ENCODE measurements around the gene NIPBL. TPM values are rescaled to one million over a fixed set of nuclear protein-coding genes. Genes with fewer than 3 reads are reported as not detected.

Gene NIPBL
- total RNA-seq, 8 experiments from 2014 or later = 16.2 to 55.1 (median 26.0) TPM

GRCh38 chr5:36948650-36949049 is 72.1 kb downstream of the NIPBL start:
- Histone ChIP-seq H3K27ac (no peak overlapping the region), H3K4me1 (replicated peaks in 1 of 2) (no peaks in the 10 kb centered on the region), H3K4me3 (no peak overlapping the region)
- WGBS, 10 experiments = 75 to 100% (median 88%) methylated on average over 1 of the region's 1 CpG; no CpG with 5 or more reads in 3 of the 10 experiments
- in situ Hi-C loops (cut with MboI; ENCODE audit: low pct_unique_long_range_greater_than_20kb in 2 of 9, low sequenced_read_pairs in 9 of 9, unreplicated experiment in 9 of 9) = no loop called here
- no peak for ATAC-seq (replicated peaks in 6 of 8)

- WGBS, 10 experiments = 90 to 100% (median 100%) methylated on average over 1 of the region's 1 CpG; no CpG with 5 or more reads in 1 of the 10 experiments
- ATAC-seq (replicated peaks in 6 of 8) = no peak
- in situ Hi-C loops (cut with MboI; ENCODE audit: low pct_unique_long_range_greater_than_20kb in 2 of 9, low sequenced_read_pairs in 9 of 9, unreplicated experiment in 9 of 9) = no loop called here
- no peak overlapping the region for H3K27ac ChIP-seq
- no peaks in the 10 kb centered on the region for H3K4me1 ChIP-seq (replicated peaks in 1 of 2)
- no peak overlapping the region for H3K4me3 ChIP-seq
Measured at GRCh38 chr5:36949593-36949992, 73.0 kb downstream of the NIPBL start.

- WGBS, 10 experiments = 23 to 100% (median 84%) methylated on average over 1 to 5 of the region's 5 CpGs
- in situ Hi-C loops (cut with MboI; ENCODE audit: low pct_unique_long_range_greater_than_20kb in 2 of 9, low sequenced_read_pairs in 9 of 9, unreplicated experiment in 9 of 9) = no loop called here
- no peaks in the 10 kb centered on the region for H3K4me1 ChIP-seq (replicated peaks in 1 of 2)
- ATAC-seq (replicated peaks in 6 of 8) = no peak
- no peak overlapping the region for H3K27ac ChIP-seq
- no peak overlapping the region for H3K4me3 ChIP-seq
Measured at GRCh38 chr5:36950586-36951457, 74.3 kb downstream of the NIPBL start.

GRCh38 chr5:36953043-36953442 is 76.5 kb downstream of the NIPBL start:
- 69 to 100% (median 93%) methylated on average over 1 to 2 of the region's 2 CpGs; no CpG with 5 or more reads in 2 of the 10 experiments for WGBS, 10 experiments
- Histone ChIP-seq H3K4me1 (replicated peaks in 1 of 2) (no peaks in the 10 kb centered on the region), H3K27ac (no peak overlapping the region), H3K4me3 (no peak overlapping the region)
- in situ Hi-C loops (cut with MboI; ENCODE audit: low pct_unique_long_range_greater_than_20kb in 2 of 9, low sequenced_read_pairs in 9 of 9, unreplicated experiment in 9 of 9) = no loop called here
- no peak for ATAC-seq (replicated peaks in 6 of 8)

DNA sequence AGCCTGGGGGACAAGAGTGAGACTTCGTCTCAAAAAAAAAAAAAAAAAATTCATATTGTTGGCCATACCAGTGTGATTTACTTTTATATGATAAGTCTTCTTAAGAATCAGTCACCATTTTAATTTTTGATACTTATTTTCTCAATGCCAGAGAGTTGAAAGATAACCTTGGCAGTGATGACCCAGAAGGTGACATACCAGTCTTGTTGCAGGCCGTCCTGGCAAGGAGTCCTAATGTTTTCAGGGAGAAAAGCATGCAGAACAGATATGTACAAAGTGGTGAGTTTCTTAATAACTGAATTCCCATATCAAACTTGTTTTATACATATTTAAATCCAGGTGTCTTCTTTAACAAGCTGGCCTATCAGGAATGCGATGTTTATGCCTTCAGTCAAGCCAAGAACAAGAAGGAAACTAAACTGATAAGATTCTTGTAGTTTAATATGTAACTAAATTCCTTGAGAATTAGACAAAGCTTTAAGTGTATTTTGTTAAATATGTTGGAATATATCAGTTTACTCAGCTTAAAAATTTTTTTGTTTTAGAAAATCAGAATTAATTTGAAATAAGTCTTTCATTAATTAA is 81.5 kb downstream of the NIPBL start:
- ATAC-seq (replicated peaks in 6 of 8) = no peak
- Histone ChIP-seq H3K4me3 (no peak overlapping the region), H3K27ac (no peak overlapping the region), H3K4me1 (replicated peaks in 1 of 2) (no peaks in the 10 kb centered on the region)
- WGBS, 10 experiments = 83 to 100% (median 94%) methylated on average over 1 to 3 of the region's 3 CpGs; no CpG with 5 or more reads in 3 of the 10 experiments
- in situ Hi-C loops (cut with MboI; ENCODE audit: low pct_unique_long_range_greater_than_20kb in 2 of 9, low sequenced_read_pairs in 9 of 9, unreplicated experiment in 9 of 9) = no loop called here

DNA sequence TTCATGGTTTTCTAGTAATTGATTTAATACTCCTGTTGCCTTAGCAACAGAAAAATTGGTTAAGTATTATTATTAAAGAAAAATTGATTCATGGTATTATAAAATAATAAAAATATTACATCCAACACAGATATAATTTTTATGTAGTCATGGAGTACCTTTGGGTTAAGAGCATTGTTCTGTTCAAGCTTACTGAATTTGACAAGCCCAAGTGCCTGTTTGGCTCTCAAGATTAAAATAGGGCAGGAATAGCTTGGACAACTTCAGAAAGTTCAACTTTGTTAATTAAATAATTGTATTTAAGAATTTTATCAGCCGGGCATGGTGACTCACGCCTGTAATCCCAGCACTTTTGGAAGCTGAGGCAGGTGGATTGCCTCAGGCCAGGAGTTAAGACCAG is 82.0 kb downstream of the NIPBL start:
- H3K4me1 ChIP-seq (replicated peaks in 1 of 2) = no peaks in the 10 kb centered on the region
- in situ Hi-C loops (cut with MboI; ENCODE audit: low pct_unique_long_range_greater_than_20kb in 2 of 9, low sequenced_read_pairs in 9 of 9, unreplicated experiment in 9 of 9) = no loop called here
- no peak for ATAC-seq (replicated peaks in 6 of 8)
- H3K4me3 ChIP-seq = no peak overlapping the region
- 83 to 100% (median 96%) methylated on average over 1 to 2 of the region's 2 CpGs; no CpG with 5 or more reads in 4 of the 10 experiments for WGBS, 10 experiments
- no peak overlapping the region for H3K27ac ChIP-seq

DNA sequence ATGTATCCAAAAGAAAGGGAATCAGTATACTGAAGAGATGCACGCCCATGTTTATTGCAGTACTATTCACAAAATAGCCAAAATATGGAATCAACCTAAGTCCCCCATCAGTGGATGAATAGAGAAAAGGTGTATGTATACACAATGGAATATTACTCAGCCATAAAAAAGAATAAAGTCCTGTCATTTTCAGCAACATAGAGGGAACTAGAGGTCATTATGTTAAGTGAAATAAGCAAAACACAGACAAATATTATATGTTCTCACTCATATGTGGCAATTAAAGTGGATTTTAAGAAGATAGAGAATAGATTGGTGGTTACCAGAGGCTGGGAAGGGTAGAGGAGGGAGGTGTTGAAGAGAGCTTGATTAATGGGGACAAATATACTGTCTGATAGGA is 88.6 kb downstream of the NIPBL start:
- in situ Hi-C loops (cut with MboI; ENCODE audit: low pct_unique_long_range_greater_than_20kb in 2 of 9, low sequenced_read_pairs in 9 of 9, unreplicated experiment in 9 of 9) = no loop called here
- no peak for ATAC-seq (replicated peaks in 6 of 8)
- 100% methylated on average over 1 of the region's 1 CpG; no CpG with 5 or more reads in 3 of the 10 experiments for WGBS, 10 experiments
- Histone ChIP-seq H3K27ac (no peak overlapping the region), H3K4me1 (replicated peaks in 1 of 2) (no peaks in the 10 kb centered on the region), H3K4me3 (no peak overlapping the region)

- no peak for ATAC-seq (replicated peaks in 6 of 8)
Measured at GRCh38 chr5:36969700-36970395, 93.3 kb downstream of the NIPBL start.

GRCh38 chr5:36978196-36978595 is 101.6 kb downstream of the NIPBL start:
- H3K4me3 ChIP-seq = no peak overlapping the region
- no peak for ATAC-seq (replicated peaks in 6 of 8)
- H3K27ac ChIP-seq = no peak overlapping the region
- H3K4me1 ChIP-seq (replicated peaks in 1 of 2) = no peaks in the 10 kb centered on the region
- in situ Hi-C loops (cut with MboI; ENCODE audit: low pct_unique_long_range_greater_than_20kb in 2 of 9, low sequenced_read_pairs in 9 of 9, unreplicated experiment in 9 of 9) = no loop called here

More at GRCh38 chr5:36969700-36970395, 93.3 kb downstream of the NIPBL start:
- H3K4me3 ChIP-seq = no peak overlapping the region
- in situ Hi-C loops (cut with MboI; ENCODE audit: low pct_unique_long_range_greater_than_20kb in 2 of 9, low sequenced_read_pairs in 9 of 9, unreplicated experiment in 9 of 9) = no loop called here
- WGBS, 10 experiments = 94 to 100% (median 100%) methylated on average over 1 to 2 of the region's 2 CpGs
- no peak overlapping the region for H3K27ac ChIP-seq
- H3K4me1 ChIP-seq (replicated peaks in 1 of 2) = no peaks in the 10 kb centered on the region

DNA sequence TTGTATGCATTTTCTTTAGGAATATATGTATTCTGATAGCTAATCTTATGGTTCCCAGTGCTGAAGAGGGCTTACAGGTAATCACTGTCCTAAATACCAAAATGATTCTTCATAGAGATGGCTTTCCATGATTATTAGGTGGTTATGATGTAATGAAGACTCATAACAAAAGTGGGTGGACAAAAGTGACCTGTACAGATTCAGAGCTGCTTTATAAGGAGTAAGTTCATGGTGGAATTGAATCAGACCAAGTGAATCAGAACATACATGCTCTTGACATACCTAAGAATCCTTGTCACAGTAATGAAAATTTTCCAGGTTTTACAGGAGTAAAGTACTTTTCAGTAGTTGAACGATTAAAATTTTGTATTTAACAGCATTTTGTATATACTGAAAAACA is 105.6 kb downstream of the NIPBL start:
- ATAC-seq (replicated peaks in 6 of 8) = no peak
- WGBS, 10 experiments = 82 to 100% (median 100%) methylated on average over 1 of the region's 1 CpG; no CpG with 5 or more reads in 1 of the 10 experiments

DNA sequence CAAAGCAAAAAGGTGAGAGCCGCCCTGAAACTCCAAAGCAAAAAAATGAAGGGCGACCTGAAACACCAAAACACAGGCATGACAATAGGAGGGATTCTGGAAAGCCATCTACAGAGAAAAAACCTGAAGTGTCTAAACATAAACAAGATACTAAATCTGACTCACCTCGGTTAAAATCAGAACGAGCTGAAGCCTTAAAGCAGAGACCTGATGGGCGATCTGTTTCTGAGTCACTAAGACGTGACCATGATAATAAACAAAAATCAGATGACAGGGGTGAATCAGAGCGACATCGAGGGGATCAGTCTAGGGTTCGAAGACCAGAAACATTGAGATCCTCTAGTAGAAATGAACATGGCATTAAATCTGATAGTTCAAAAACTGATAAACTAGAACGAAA is 108.8 kb downstream of the NIPBL start:
- H3K4me1 ChIP-seq (replicated peaks in 1 of 2) = no peaks in the 10 kb centered on the region
- no peak for ATAC-seq (replicated peaks in 6 of 8)
- no peak overlapping the region for H3K27ac ChIP-seq
- 72 to 98% (median 92%) methylated on average over 1 to 9 of the region's 10 CpGs for WGBS, 10 experiments
- in situ Hi-C loops (cut with MboI; ENCODE audit: low pct_unique_long_range_greater_than_20kb in 2 of 9, low sequenced_read_pairs in 9 of 9, unreplicated experiment in 9 of 9) = no loop called here
- H3K4me3 ChIP-seq = no peak overlapping the region

More for the DNA sequence above, 105.6 kb downstream of the NIPBL start:
- Histone ChIP-seq H3K4me3 (no peak overlapping the region), H3K4me1 (replicated peaks in 1 of 2) (no peaks in the 10 kb centered on the region), H3K27ac (no peak overlapping the region)
- in situ Hi-C loops (cut with MboI; ENCODE audit: low pct_unique_long_range_greater_than_20kb in 2 of 9, low sequenced_read_pairs in 9 of 9, unreplicated experiment in 9 of 9) = no loop called here

DNA sequence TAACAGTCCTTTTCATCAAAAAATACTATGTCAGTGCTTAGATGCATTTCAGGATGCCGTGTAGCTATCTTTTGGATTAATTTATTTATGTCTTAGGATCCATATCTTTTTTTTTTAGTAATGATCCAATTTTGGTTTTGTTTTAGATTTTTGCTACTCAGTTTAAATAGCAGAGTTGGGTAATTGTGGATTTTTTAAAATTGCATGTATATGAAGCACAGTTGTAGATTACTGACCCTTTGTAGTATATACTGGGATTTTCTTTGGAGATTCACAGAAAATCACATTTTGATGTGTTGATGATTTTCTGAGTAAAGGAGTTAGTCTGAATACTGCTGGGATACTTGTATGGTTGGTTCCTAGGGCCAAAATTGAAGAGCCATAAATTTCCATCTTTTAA is 111.8 kb downstream of the NIPBL start:
- no peak for ATAC-seq (replicated peaks in 6 of 8)
- 92 to 100% (median 100%) methylated on average over 1 of the region's 1 CpG; no CpG with 5 or more reads in 1 of the 10 experiments for WGBS, 10 experiments
- H3K4me1 ChIP-seq (replicated peaks in 1 of 2) = no peaks in the 10 kb centered on the region
- in situ Hi-C loops (cut with MboI; ENCODE audit: low pct_unique_long_range_greater_than_20kb in 2 of 9, low sequenced_read_pairs in 9 of 9, unreplicated experiment in 9 of 9) = no loop called here
- no peak overlapping the region for H3K4me3 ChIP-seq
- H3K27ac ChIP-seq = no peak overlapping the region

- H3K27ac ChIP-seq = no peak overlapping the region
- 80 to 100% (median 92%) methylated on average over 1 of the region's 1 CpG; no CpG with 5 or more reads in 4 of the 10 experiments for WGBS, 10 experiments
- in situ Hi-C loops (cut with MboI; ENCODE audit: low pct_unique_long_range_greater_than_20kb in 2 of 9, low sequenced_read_pairs in 9 of 9, unreplicated experiment in 9 of 9) = no loop called here
- no peak overlapping the region for H3K4me3 ChIP-seq
- ATAC-seq (replicated peaks in 6 of 8) = no peak
- H3K4me1 ChIP-seq (replicated peaks in 1 of 2) = no peaks in the 10 kb centered on the region
Measured at GRCh38 chr5:36998578-36998977, 122.0 kb downstream of the NIPBL start.

Measured in motor neuron (in vitro differentiated cells).